HG02973 (cell line): ENCODE results near the gene SCN11A.
"Not testable (repeated sequence)": the region's sequence is repeated elsewhere in the genome, so short reads cannot be mapped to it uniquely, and the experiment has no call there.

ENCODE experiments used
- ATAC-seq: cut with Tn5 transposase; IDR thresholded peaks from one replicate; pipeline ENCODE4 v1.9.1; 2021; ENCODE audit warnings: moderate library complexity; ENCODE audit not compliant: unreplicated experiment

Gene SCN11A

DNA sequence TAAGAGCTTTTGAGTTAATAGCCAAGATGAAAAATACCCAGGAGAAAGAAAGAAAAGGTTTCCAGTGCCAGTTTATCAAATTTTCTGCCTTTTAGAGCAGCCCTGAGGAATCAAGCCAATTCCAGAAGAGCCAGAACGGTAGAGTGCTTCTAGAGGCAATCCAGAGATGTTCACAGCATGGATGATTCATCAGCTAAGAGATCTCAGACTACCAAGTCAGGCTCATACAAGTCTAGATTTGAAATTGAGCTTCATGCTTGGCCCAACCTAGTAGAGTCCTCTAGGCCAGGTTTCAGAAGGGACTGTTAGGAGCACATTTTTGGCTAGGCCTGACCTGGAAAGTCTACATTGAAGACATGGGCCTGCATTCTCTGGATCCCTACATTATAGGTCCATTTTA, 15.5 kb upstream of the SCN11A start:
- ATAC-seq: no peak

- ATAC-seq: peak; percentile 99
Observed at GRCh38 chr3:39065197-39065596, 13.5 kb upstream of the SCN11A start.

DNA sequence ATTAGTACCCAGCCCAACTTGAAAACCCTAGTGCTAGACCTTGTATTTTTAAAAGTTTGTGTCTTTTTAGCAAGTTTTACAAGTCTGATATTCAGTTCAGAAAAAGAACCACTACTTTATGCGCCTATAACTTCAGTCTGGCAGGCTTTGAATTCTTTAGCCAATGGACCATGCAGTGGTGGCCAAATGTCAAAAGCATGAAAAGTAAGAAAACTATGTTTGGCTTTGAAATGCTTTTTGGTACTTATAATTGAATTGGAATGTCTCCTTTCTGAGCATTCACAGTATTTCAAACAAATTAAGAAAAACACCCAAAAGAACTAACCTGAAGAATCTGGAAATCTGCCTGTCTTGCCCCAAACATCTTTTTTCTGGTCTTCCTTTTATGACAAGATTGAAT, 12.9 kb upstream of the SCN11A start:
- no peak for ATAC-seq

DNA sequence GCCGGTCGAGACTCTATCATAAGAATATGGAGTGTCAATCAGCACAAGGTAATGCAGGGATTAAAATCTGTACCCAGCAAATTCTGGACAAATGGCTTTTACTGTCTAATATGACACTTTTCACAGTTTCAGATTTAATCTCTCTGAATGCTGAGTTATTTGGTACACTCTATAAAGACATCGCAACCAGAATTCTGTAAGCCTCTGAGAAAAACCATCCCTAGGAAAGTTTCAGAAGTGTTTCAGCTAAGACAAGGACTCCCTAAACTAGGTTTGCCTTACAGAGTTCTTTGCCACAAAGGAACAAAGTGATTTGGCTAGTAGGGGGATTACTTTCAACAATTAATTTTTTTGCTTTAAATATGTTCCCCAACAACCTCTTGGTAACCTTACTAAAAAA, 11.4 kb upstream of the SCN11A start:
- no peak for ATAC-seq

GRCh38 chr3:39062180-39062579, 10.4 kb upstream of the SCN11A start:
- ATAC-seq: no peak

- ATAC-seq: not testable (repeated sequence)
Observed at GRCh38 chr3:39061228-39061627, 9.5 kb upstream of the SCN11A start.

- ATAC-seq: no peak
Observed at GRCh38 chr3:39056151-39056550, 4.4 kb upstream of the SCN11A start.

DNA sequence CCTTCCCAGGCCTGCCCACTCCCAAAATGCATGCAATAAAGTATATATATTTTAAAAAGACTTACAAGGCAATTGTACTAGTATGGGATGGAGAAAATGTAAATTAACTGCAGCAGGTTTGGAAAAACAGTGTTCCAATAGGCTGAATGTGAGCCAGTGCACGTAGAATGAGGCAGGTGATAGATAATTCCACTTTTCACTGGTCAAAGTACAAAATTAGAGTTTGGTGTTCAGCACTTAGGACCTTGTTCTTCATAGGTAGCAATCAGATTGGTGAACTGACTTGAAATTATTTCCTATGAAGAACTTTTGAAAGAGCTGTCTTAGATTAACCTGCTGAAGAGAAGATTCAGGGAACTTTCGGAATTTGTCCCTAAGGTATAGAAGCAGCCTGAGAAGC, 2.0 kb upstream of the SCN11A start:
- no peak for ATAC-seq

DNA sequence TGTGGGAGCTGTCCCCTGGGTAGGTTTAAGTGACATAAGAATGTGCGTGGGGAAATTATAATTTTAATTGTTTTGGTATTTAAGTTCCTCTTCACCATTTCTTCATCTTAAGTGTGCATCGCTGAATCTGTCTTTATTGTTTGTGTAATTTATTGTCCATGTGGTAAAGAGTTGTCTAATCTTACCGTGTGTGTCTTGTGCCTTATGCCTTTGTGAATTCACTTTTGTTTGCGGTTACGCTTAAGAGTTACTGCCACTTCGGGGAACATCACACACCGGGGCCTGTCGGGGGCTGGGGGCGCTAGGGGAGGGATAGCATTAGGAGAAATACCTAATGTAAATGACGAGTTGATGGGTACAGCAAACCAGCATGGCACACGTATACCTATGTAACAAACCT, 839 bp upstream of the SCN11A start:
- ATAC-seq: no peak

- ATAC-seq: no peak
Observed at GRCh38 chr3:39050029-39050428, 1.7 kb downstream of the SCN11A start.

DNA sequence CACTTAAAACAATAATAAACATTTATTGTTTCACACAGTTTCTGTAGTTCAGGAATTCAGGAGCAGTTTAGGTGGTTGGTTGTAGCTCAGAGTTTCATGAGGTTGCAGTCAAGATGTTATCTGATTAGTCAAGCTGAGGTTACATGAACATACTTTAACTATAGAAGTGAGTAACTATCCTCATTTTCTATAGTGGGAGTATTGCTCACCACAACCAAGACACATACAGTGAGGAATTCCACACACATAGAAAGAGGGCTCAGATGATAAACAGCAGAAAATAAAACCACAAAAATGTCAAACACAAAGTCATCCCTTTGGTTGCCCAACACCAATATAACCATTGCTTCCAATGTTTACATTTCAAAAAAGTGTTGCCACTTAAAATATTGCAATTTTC, 13.6 kb downstream of the SCN11A start:
- no peak for ATAC-seq

- ATAC-seq: no peak
Observed at GRCh38 chr3:39029556-39029955, 22.2 kb downstream of the SCN11A start.

- no peak for ATAC-seq
Observed at GRCh38 chr3:39028546-39028945, 23.2 kb downstream of the SCN11A start.

DNA sequence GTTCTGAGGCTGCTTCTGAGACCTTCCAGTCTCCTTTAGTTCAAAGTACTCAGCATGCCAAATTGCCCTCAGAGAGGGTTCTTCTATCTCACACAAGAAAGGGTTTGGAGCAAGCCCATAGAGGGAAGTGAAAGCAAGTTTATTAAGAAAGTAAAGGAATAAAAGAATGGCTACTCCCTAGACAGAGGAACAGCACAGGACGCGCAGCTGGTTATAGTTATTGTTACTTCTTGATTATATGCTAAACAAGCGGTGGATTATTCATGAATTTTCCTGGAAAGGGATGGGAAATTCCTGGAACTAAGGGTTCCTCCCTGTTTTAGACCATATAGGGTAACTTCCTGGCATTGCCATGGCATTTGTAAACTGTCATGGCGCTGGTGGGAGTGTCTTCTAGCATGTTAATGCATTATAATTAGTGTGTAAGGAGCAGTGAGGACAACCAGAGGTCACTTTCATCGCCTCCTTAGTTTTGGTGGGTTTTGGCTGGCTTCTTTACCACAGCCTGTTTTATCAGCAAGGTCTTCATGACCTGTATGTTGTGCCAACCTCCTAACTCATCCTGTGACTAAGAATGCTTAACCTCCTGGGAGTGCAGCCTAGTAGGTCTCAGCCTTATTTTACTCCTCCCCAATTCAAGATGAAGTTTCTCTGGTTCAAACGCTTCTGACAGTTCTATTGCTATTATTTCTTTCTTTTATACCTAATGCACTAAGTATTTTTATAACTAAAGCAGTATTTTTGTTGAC, 26.3 kb downstream of the SCN11A start:
- ATAC-seq: no peak

DNA sequence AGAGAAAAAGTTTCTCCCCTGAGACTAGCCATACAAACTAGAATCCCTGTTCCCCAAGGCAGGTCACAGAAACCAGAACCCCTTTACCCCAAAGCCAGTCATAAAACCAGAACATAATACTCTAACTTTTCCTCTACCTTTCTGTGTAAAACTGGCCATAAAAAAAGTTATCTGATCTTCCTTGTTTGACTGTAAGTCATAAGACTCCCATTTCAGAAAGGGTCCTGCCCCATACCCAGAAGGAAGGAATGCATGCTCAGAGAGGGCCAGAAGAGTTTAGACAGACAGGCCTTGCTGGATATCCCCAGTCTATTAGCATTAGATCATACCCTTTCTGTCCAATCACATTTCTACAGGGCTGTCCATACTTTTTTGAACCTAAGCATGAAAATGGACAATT, 27.2 kb downstream of the SCN11A start:
- no peak for ATAC-seq

GRCh38 chr3:39022286-39022630, 29.5 kb downstream of the SCN11A start:
- no peak for ATAC-seq

GRCh38 chr3:39021465-39022285, 30.1 kb downstream of the SCN11A start:
- ATAC-seq: no peak

DNA sequence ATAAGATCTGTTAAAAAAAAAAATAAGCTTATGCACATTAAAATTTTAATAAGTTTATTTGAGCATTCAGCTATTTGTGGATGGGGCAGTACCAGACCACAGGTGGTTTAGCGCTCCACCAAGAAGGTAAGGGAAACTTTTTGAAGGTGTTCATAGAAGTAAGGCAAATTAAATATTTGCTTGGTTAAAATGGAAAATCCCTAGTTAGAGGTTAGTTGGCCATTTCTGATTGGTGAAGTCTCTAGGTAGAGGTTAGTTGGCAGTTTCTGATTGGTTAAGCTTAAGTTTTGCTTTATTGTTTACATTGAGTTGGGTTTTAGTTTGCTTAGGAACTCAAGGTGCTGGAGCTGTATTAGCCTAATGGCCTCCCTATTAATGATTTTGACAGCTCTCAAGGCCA, 30.7 kb downstream of the SCN11A start:
- ATAC-seq: peak; percentile 54

DNA sequence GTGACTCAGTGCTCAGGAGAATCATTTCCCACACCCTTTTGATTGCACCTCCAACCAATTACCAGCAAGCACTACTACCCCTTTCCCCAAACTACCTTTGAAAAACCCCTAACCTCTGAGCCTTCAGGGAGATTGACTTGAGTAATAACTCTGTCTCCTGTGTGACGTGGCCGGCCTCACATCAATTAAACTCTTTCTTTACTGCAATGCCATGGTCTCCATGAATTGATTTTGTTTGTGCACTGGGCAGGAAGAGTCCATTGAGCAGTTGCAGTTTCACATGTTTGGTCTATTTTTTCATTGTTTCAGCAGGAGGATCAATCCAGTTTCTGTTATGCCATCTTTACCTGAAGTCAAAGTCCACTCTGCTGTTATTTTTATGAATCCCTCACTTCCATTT, 32.4 kb downstream of the SCN11A start:
- no peak for ATAC-seq

DNA sequence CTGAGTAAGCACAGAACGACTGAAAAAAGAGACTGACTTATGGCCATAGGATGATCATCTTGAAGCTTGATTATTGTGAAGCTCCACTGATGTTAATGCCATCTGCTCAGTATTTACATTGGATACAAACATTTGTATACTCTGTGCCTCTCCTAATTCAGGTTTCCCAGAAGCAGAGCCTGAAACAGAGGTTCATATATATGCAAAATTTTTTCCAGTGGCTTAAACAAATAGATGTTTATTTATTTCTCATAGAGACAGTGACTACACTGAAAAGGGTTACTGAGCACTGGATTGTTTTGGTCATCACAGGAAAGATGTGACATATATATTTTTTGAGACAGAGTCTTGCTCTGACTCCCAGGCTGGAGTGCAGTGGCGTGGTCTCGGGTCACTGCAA, 36.3 kb downstream of the SCN11A start:
- ATAC-seq: no peak

- no peak for ATAC-seq
Observed at GRCh38 chr3:39013921-39014509, 37.7 kb downstream of the SCN11A start.

DNA sequence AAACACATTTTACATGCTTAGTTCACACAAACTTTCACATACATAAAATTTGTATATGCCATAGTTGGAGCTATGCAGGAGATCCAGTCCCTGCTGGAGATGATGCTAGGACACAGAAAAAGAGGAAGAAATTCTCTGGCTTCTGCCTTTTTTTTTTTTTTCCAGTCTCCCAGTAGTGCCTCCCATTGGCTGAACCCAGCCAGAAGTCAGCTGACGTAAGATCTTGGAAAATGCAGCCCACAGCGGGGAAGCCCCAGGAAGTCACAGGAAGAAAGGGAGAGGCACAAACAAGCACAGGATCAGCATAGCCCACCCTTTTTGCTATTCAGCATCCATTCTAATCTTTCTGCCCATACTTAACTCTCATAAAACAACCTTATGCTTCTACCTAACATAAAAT, 38.5 kb downstream of the SCN11A start:
- no peak for ATAC-seq
